Fibroblast of mammary gland (primary cell): Measurements from ENCODE around the gene SLC1A2.

Source experiments
- DNase-seq: peaks from one replicate; pipeline ENCODE4 v3.0.0-alpha.2; 2010; ENCODE audit warnings: low read depth
- H3K4me3 ChIP-seq: 2 replicates; pipeline ENCODE4 v1.5.1; 2011; ENCODE audit warnings: low read depth, mild to moderate bottlenecking, low read length, moderate library complexity; ENCODE audit not compliant: control insufficient read depth
- TF ChIP-seq, protein P1 (sequence below): conservative IDR thresholded peaks from 2 replicates; pipeline ENCODE4 v1.5.1; 2011; ENCODE audit warnings: low read depth, low read length, inconsistent platforms; ENCODE audit not compliant: control insufficient read depth, insufficient read depth

Gene SLC1A2

DNA sequence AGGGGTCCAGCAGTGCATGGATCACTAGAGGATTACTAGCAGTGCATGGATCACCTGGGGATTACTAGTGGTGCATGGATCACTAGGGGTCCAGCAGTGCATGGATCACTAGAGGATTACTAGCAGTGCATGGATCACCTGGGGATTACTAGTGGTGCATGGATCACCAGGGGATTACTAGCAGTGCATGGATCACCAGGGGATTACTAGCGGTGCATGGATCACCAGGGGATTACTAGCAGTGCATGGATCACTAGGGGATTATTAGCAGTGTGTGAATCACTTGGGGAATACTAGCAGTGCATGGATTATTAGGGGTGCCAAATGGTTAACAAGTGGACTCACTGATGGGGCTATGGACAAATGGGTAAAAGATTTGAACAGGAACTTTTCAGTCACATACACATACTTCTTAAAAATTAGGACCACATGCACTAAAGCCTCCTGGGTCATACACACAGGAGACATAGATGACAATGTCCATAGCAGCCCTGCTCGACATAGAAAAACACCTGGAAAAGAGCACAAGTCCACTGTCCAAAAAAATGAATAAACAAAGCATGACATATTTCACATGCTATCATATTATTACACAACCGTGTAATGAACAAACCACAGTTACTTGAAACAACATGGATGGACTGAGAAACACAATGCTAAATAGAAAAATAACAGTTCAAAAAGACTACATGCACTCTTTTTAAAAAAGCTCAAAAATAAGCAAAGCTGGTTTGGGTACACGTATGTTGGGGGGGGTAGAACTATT lies 170.6 kb downstream of the SLC1A2 start:
- no peak for DNase-seq
- H3K4me3 ChIP-seq: no peak overlapping the region
- TF ChIP-seq, protein P1, sequence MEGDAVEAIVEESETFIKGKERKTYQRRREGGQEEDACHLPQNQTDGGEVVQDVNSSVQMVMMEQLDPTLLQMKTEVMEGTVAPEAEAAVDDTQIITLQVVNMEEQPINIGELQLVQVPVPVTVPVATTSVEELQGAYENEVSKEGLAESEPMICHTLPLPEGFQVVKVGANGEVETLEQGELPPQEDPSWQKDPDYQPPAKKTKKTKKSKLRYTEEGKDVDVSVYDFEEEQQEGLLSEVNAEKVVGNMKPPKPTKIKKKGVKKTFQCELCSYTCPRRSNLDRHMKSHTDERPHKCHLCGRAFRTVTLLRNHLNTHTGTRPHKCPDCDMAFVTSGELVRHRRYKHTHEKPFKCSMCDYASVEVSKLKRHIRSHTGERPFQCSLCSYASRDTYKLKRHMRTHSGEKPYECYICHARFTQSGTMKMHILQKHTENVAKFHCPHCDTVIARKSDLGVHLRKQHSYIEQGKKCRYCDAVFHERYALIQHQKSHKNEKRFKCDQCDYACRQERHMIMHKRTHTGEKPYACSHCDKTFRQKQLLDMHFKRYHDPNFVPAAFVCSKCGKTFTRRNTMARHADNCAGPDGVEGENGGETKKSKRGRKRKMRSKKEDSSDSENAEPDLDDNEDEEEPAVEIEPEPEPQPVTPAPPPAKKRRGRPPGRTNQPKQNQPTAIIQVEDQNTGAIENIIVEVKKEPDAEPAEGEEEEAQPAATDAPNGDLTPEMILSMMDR: no peak

DNA sequence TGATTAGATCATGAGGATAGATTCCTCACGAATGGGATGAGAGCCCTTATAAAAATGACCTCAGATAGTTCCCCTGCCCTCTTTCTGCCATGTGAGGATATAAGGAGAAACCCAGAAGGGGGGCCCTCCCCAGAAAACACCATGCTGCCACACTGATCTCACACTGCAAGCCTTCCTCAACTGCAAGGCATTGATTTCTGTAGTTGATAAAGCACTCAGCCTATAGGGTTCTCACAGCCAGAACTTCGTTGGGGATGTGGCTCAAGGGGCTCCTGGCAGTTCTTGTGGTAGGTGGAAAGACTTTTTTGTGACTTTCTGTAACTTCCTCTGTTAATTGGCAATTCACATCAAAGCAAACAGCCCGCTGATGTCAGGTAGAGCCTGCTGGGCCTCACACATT lies 171.5 kb downstream of the SLC1A2 start:
- DNase-seq: no peak
- H3K4me3 ChIP-seq: no peak overlapping the region
- TF ChIP-seq, protein P1: no peak

DNA sequence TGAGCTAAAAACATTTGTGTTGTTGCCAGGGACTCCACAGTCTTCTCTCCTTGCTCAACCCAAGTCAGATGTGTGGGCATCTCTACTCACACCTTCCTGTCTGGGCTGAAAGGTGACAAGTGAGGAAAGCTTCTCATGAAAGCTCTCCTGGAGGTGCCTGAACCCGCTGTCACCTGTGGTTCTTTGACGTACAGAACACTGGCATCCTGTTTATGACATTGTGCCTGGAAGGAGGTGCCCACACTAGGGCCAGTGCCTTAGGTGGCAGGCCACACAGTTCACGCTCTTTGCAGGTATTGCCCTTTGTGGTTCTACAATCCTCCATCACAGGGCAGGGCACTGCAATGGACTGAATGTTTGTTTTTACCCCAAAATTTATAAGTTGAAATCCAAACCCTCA lies 171.9 kb downstream of the SLC1A2 start:
- TF ChIP-seq, protein P1: no peak
- no peak overlapping the region for H3K4me3 ChIP-seq
- no peak for DNase-seq

DNA sequence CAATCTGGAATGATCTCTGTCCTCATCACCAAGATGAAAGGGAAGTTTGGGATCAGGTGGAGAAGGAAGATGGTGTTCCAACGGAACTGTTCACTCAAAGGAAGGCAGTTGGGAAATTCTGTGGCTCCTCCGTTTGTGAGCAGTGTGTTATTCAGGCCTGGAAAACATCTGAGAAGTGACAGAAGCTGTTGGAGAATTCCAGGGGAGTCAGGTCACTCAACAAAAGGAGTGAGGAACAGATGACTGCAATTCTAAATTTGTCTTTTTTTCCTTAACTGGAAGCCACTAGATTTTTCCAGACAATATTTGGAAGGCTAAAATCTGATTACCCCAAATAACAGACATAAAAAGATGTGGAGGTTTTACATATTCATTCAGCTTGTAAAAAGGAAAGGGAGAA lies 172.6 kb downstream of the SLC1A2 start:
- peak; percentile 54 for DNase-seq
- TF ChIP-seq, protein P1: no peak
- H3K4me3 ChIP-seq: no peak overlapping the region

DNA sequence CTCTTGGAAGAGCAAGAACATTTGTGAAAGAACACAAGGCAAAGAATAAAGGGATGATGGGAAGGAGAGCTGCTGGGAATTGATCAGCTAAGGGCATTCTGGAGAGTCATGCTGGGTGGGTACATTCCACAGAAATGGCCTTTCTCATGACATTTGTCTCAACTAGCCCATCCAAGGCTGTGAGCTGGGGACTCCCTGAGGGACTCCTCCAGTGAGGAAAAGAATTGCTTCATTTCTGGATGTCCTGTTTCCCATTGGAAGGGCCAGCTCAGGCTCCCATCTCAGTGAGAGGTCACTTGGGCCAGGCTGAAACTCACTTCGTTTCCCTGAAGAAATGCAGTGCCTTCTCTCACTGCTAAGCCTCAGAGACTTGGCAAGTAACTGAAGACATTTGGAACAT lies 173.6 kb downstream of the SLC1A2 start:
- TF ChIP-seq, protein P1: no peak
- H3K4me3 ChIP-seq: no peak overlapping the region
- DNase-seq: no peak

DNA sequence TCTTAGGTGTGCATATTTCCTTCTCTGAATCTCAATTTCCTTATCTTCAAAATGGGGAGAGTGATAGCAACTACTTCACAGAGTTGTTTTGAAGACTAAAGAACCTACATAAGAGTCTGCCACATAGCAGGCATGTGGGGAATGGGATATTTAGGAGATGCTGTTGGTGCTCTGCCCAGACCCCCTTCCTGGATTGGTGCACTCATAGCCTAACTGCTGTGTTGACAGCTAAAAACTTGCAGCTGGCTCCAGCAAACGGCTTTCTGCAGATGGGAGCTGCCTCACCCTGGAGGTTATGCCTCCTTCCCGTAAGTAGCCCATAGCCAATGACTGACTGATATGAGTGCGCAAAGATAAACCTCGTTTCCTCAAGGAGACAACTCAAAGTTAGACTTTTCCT lies 174.3 kb downstream of the SLC1A2 start:
- no peak overlapping the region for H3K4me3 ChIP-seq
- TF ChIP-seq, protein P1: no peak
- no peak for DNase-seq

DNA sequence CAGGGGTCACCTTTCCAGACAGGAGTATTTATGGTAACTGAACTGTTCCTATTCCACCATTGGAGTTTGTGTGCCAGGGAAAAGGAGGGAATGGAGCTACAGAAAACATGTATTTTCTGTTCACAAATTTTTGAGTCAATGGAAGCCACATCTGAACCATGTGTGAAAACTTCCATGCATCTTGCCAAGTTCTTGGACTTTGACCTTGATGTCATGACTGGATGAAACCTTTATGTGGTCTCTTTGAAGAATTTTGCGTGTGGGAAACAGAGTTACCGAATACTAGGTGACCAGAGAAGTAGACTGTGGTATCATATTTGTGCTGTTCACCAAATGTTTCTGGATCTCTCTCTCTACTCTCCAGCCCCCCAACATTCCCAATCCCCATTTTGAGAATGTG lies 175.6 kb downstream of the SLC1A2 start:
- TF ChIP-seq, protein P1: no peak
- no peak overlapping the region for H3K4me3 ChIP-seq
- DNase-seq: no peak
